Tibial nerve (tissue), 4 donors: ENCODE results near the gene ADORA1.

Experiments
- EP300 ChIP-seq, 2 donors: sonication (generic); formaldehyde crosslinking; IDR thresholded peaks; one replicate each; pipeline ENCODE4 v1.6.1; 2017; ENCODE audit warnings: antibody characterized with exemption in 2 of 2, mild to moderate bottlenecking in 1 of 2
- POLR2A ChIP-seq, 2 donors: fragments of 450-650 bp; IDR thresholded peaks; one replicate each; pipeline ENCODE4 v1.6.1; 2017; ENCODE audit warnings: antibody characterized with exemption in 2 of 2, mild to moderate bottlenecking in 2 of 2, moderate library complexity in 2 of 2
- TF ChIP-seq, protein P1 (sequence below), 5 experiments: fragments of 200-600 bp in 3 of 5; fragments of 450-650 bp in 2 of 5; sonication (generic) in 3 of 5; IDR thresholded peaks; one replicate each; pipeline ENCODE4 v1.5.1; 2016 to 2019; ENCODE audit warnings: antibody characterized with exemption in 5 of 5, mild to moderate bottlenecking in 3 of 5, moderate library complexity in 2 of 5

DNA sequence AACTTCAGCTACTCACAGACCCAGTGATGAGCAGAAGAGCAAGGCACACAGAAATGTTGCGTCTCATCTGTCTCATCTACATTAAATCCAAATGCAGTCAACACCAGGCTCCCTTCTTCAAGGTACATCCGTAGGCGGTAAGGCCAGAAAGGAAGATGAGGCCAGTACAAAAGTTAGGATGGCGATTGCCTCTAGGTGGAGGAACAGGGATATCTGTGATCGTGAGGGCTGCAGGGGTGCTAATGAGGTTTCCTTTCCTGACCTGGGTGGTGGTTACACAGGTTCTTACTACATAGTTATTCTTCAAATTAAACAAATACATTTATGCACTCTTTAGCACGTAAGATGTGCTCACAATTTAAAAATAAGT is 49.5 kb downstream of the ADORA1 start:
- TF ChIP-seq, protein P1, sequence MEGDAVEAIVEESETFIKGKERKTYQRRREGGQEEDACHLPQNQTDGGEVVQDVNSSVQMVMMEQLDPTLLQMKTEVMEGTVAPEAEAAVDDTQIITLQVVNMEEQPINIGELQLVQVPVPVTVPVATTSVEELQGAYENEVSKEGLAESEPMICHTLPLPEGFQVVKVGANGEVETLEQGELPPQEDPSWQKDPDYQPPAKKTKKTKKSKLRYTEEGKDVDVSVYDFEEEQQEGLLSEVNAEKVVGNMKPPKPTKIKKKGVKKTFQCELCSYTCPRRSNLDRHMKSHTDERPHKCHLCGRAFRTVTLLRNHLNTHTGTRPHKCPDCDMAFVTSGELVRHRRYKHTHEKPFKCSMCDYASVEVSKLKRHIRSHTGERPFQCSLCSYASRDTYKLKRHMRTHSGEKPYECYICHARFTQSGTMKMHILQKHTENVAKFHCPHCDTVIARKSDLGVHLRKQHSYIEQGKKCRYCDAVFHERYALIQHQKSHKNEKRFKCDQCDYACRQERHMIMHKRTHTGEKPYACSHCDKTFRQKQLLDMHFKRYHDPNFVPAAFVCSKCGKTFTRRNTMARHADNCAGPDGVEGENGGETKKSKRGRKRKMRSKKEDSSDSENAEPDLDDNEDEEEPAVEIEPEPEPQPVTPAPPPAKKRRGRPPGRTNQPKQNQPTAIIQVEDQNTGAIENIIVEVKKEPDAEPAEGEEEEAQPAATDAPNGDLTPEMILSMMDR (IDR thresholded peaks at IDR 0.05): no peak
- TF ChIP-seq POLR2A (IDR thresholded peaks at IDR 0.05) (no peak), EP300 (IDR thresholded peaks at IDR 0.05) (no peak)
